GM10266 (cell line): ENCODE measurements around the gene HCAR2.
A peak's percentile ranks its signal among the peaks of the same experiment; 100 is the strongest.
"Not testable (repeated sequence)": the region's sequence is repeated elsewhere in the genome, so short reads cannot be mapped to it uniquely, and the experiment has no call there.

Experiments used
- DNase-seq: peaks from one replicate; pipeline ENCODE4 v3.0.0; 2012; ENCODE audit errors: extremely low spot score
- CTCF ChIP-seq: IDR thresholded peaks from 2 replicates; pipeline ENCODE4 v1.5.1; 2012; ENCODE audit warnings: mild to moderate bottlenecking, low read depth; ENCODE audit not compliant: control insufficient read depth, insufficient read depth; ENCODE audit errors: missing control alignments

The HCAR2 gene

GRCh38 chr12:122702890-122703611 is at the start of gene HCAR2:
TSS of gene HCAR2 (minus strand) at chr12:122703357. CDS start at chr12:122703283, 74 bp downstream.
- DNase-seq = not testable (repeated sequence)

- peak; percentile 98 for TF ChIP-seq CTCF
- peak; percentile 93 for DNase-seq
Measured at GRCh38 chr12:122752464-122753318, 49.5 kb upstream of the HCAR2 start, which contains the start of gene DENR. TSS of gene DENR (plus strand) at chr12:122752824. CDS start at chr12:122753702, 878 bp downstream.

GRCh38 chr12:122750781-122751515 is 47.8 kb upstream of the HCAR2 start:
- not testable (repeated sequence) for DNase-seq

- TF ChIP-seq CTCF = no peak
- DNase-seq = no peak
Measured at GRCh38 chr12:122749569-122750332, 46.6 kb upstream of the HCAR2 start.

GRCh38 chr12:122747224-122748135 is 44.3 kb upstream of the HCAR2 start:
- DNase-seq = no peak
- TF ChIP-seq CTCF = no peak

- no peak for DNase-seq
- no peak for TF ChIP-seq CTCF
Measured at GRCh38 chr12:122743895-122744525, 40.9 kb upstream of the HCAR2 start.

- DNase-seq = no peak
- TF ChIP-seq CTCF = no peak
Measured at GRCh38 chr12:122740351-122740750, 37.2 kb upstream of the HCAR2 start.
